Peyer's patch (tissue), 4 donors: Measurements from ENCODE around the gene RRBP1.

Experiments
- CTCF ChIP-seq, 6 experiments: fragments of 450-650 bp in 4 of 6; fragments of 200-600 bp in 2 of 6; sonication (generic) in 1 of 6; IDR thresholded peaks; one replicate each; pipeline ENCODE4 v1.5.1; 2017 to 2019; ENCODE audit warnings: antibody characterized with exemption in 6 of 6, mild to moderate bottlenecking in 3 of 6, moderate library complexity in 1 of 6
- POLR2A ChIP-seq, 2 donors: fragments of 450-650 bp; IDR thresholded peaks; one replicate each; pipeline ENCODE4 v1.5.1; 2017; ENCODE audit warnings: antibody characterized with exemption in 2 of 2, mild to moderate bottlenecking in 2 of 2, moderate library complexity in 2 of 2

- TF ChIP-seq CTCF (IDR thresholded peaks at IDR 0.05), result no peak
- TF ChIP-seq POLR2A (IDR thresholded peaks at IDR 0.05), result no peak
Observed at GRCh38 chr20:17628101-17628841, 53.8 kb downstream of the RRBP1 start.
